HCT116 (cell line): ENCODE results near the gene MAP3K20.
A peak's percentile ranks its signal among the peaks of the same experiment; 100 is the strongest.

Experiments
- CTCF ChIP-seq, 3 experiments: fragments of 200-600 bp in 1 of 3; sonication (generic) in 1 of 3; IDR thresholded peaks in 2 of 3; conservative IDR thresholded peaks in 1 of 3; 2 replicates each; pipeline ENCODE4 v1.5.1; 2012 to 2017; ENCODE audit warnings: low read depth in 2 of 3, low read length in 2 of 3, antibody characterized with exemption in 1 of 3, borderline replicate concordance in 1 of 3, control low read depth in 1 of 3, mild to moderate bottlenecking in 1 of 3, mixed read lengths in 1 of 3, mixed run types in 1 of 3, moderate library complexity in 1 of 3; ENCODE audit not compliant: insufficient read depth in 1 of 3
- ELF1 ChIP-seq: IDR thresholded peaks from 2 replicates; pipeline ENCODE4 v1.6.1; 2012; ENCODE audit warnings: low read depth, borderline replicate concordance
- EZH2phosphoT487 ChIP-seq: fragments of 200-600 bp; IDR thresholded peaks from 2 replicates; pipeline ENCODE4 v1.6.1; 2018; ENCODE audit warnings: antibody characterized with exemption, borderline replicate concordance
- FOSL1 ChIP-seq: IDR thresholded peaks from 2 replicates; pipeline ENCODE4 v1.6.1; 2012; ENCODE audit warnings: low read depth
- JUND ChIP-seq: IDR thresholded peaks from 2 replicates; pipeline ENCODE4 v1.6.1; 2012
- MAX ChIP-seq: IDR thresholded peaks from 2 replicates; pipeline ENCODE4 v1.6.1; 2012
- POLR2A ChIP-seq: IDR thresholded peaks from 2 replicates; pipeline ENCODE4 v1.7.0; 2011; ENCODE audit warnings: borderline replicate concordance; ENCODE audit not compliant: insufficient read depth, insufficient read length; ENCODE audit errors: extremely low read depth
- POLR2AphosphoS5 ChIP-seq: IDR thresholded peaks from 2 replicates; pipeline ENCODE4 v1.6.1; 2011; ENCODE audit warnings: mild to moderate bottlenecking, low read depth, low read length, moderate library complexity
- REST ChIP-seq: IDR thresholded peaks from 2 replicates; pipeline ENCODE4 v1.6.1; 2012; ENCODE audit warnings: low read depth
- SIN3A ChIP-seq: IDR thresholded peaks from 2 replicates; pipeline ENCODE4 v1.6.1; 2012; ENCODE audit warnings: low read depth
- SP1 ChIP-seq: IDR thresholded peaks from 2 replicates; pipeline ENCODE4 v1.6.1; 2012; ENCODE audit warnings: low read depth
- SRF ChIP-seq: IDR thresholded peaks from 2 replicates; pipeline ENCODE4 v1.6.1; 2012; ENCODE audit warnings: low read depth
- ZFX ChIP-seq: fragments of 450-650 bp; IDR thresholded peaks from 2 replicates; pipeline ENCODE4 v1.6.1; 2017
- ZNF274 ChIP-seq: fragments of 200-500 bp; sonication (Bioruptor generic); IDR thresholded peaks from 2 replicates; pipeline ENCODE4 v1.6.1; 2014; ENCODE audit warnings: mild to moderate bottlenecking, low read depth, low read length, inconsistent platforms

- TF ChIP-seq CTCF (IDR thresholded peaks at IDR 0.05 in 2 of 3, conservative IDR thresholded peaks at IDR 0.05 in 1 of 3; ENCODE audit: borderline replicate concordance in 1 of 3, insufficient read depth in 1 of 3, low read depth in 2 of 3, low read length in 2 of 3) (0 out of 6 replicates have a peak, but pooled peaks of 1 of the 3 experiments have one; percentile 6), FOSL1 (no peak), ZNF274 (no peak), ZFX (no peak), POLR2AphosphoS5 (no peak), MAX (no peak), SRF (no peak), POLR2A (no peak), EZH2phosphoT487 (no peak), REST (no peak), JUND (no peak), SP1 (no peak), ELF1 (no peak), SIN3A (no peak)
These were observed 141.0 kb downstream of the MAP3K20 start for GRCh38 chr2:173216668-173217067.
